Endothelial cell of umbilical vein (primary cell): ENCODE data around the gene BACE1-AS. TPM values are rescaled to one million over a fixed set of nuclear protein-coding genes. Genes with fewer than 3 reads are reported as not detected.

Experiments used
- BruUV-seq: library from RNA; stranded (reverse); fragments of 400-500 nt; replicated peaks from 2 replicates; lab custom pipeline; 2021; lab: Mats Ljungman, UMichigan
- CTCF ChIA-PET: fragments of 300-600, 350-600 bp; sonication (Branson Sonifier 250); formaldehyde crosslinking; loops from one replicate; lab custom pipeline; 2021; ENCODE audit warnings: antibody characterized with exemption, inconsistent platforms; lab: Charles Lee
- POLR2A ChIA-PET: fragments of 300-600, 350-600 bp; sonication (Branson Sonifier 250); formaldehyde crosslinking; loops from one replicate; lab custom pipeline; 2021; ENCODE audit warnings: antibody characterized with exemption, inconsistent platforms; lab: Charles Lee
- DNase-seq: peaks from one replicate; pipeline ENCODE4 v3.0.0-alpha.2; 2011; ENCODE audit warnings: low read depth, low spot score
- FAIRE-seq: peaks from 2 replicates; lab custom pipeline; 2011; peaks lifted over from hg19 to GRCh38; lab: Jason Lieb, UNC
- H2AFZ ChIP-seq: 2 replicates; pipeline ENCODE4 v1.6.0; 2012; ENCODE audit warnings: low read depth, low read length, control low read depth, inconsistent platforms
- H3K27ac ChIP-seq: 2 replicates; pipeline ENCODE4 v1.5.1; 2011; ENCODE audit warnings: low read depth, mild to moderate bottlenecking, control low read depth, low read length, moderate library complexity; ENCODE audit not compliant: insufficient read depth
- H3K27me3 ChIP-seq, 2 experiments: 2 replicates each; pipeline versions ENCODE4 v1.6.0 to v1.6.1; 2011; ENCODE audit warnings: low read length in 2 of 2, mixed read lengths in 1 of 2; ENCODE audit not compliant: control insufficient read depth in 2 of 2, insufficient read depth in 2 of 2
- H3K36me3 ChIP-seq, 2 experiments: 2 replicates in 1 of 2; 3 replicates in 1 of 2; pipeline ENCODE4 v1.5.1; 2011; ENCODE audit warnings: low read length in 2 of 2, mild to moderate bottlenecking in 1 of 2, moderate library complexity in 1 of 2; ENCODE audit not compliant: control insufficient read depth in 2 of 2, insufficient read depth in 2 of 2; ENCODE audit errors: extremely low read depth in 1 of 2
- H3K4me1 ChIP-seq: 3 replicates; pipeline ENCODE4 v1.5.1; 2011; ENCODE audit warnings: mild to moderate bottlenecking, low read length; ENCODE audit not compliant: control insufficient read depth, insufficient read depth; ENCODE audit errors: extremely low read depth
- H3K4me2 ChIP-seq: 2 replicates; pipeline ENCODE4 v1.6.1; 2011; ENCODE audit warnings: low read length, control low read depth, mixed read lengths; ENCODE audit not compliant: insufficient read depth
- H3K4me3 ChIP-seq, 3 experiments: fragments of 200-600 bp in 1 of 3; sonication (generic), shearing (Covaris generic) in 1 of 3; replicated peaks in 1 of 3; 2 replicates each; pipeline ENCODE4 v1.5.1; 2011 to 2016; ENCODE audit warnings: control low read depth in 3 of 3, low read length in 3 of 3, mild to moderate bottlenecking in 2 of 3, inconsistent platforms in 1 of 3, low read depth in 1 of 3, moderate library complexity in 1 of 3; ENCODE audit not compliant: insufficient read depth in 1 of 3
- H3K79me2 ChIP-seq: 2 replicates; pipeline ENCODE4 v1.6.0; 2012; ENCODE audit warnings: low read length, inconsistent platforms; ENCODE audit not compliant: control insufficient read depth, insufficient read depth
- H3K9ac ChIP-seq: replicated peaks from 2 replicates; pipeline ENCODE3; 2011; ENCODE audit warnings: low read length, control low read depth; ENCODE audit not compliant: insufficient read depth; ENCODE audit errors: extremely low read depth
- H3K9me1 ChIP-seq: replicated peaks from 3 replicates; pipeline ENCODE4 v1.6.0; 2011; ENCODE audit warnings: mild to moderate bottlenecking, low read length; ENCODE audit not compliant: control insufficient read depth, insufficient read depth; ENCODE audit errors: extremely low read depth
- H3K9me3 ChIP-seq: replicated peaks from 2 replicates; pipeline ENCODE4 v1.5.1; 2012; ENCODE audit warnings: low read length, inconsistent platforms; ENCODE audit not compliant: control insufficient read depth, insufficient read depth
- H4K20me1 ChIP-seq: replicated peaks from 2 replicates; pipeline ENCODE3; 2011; ENCODE audit warnings: mild to moderate bottlenecking, low read length; ENCODE audit not compliant: control insufficient read depth, insufficient read depth; ENCODE audit errors: extremely low read depth
- CTCF ChIP-seq, 2 donors: IDR thresholded peaks; 1 replicate in 1 of 2; 2 replicates in 1 of 2; pipeline ENCODE4 v1.5.1; 2011; ENCODE audit warnings: low read length in 2 of 2, mild to moderate bottlenecking in 2 of 2, moderate library complexity in 2 of 2, control low read depth in 1 of 2, inconsistent platforms in 1 of 2, low read depth in 1 of 2; ENCODE audit not compliant: insufficient read depth in 1 of 2; ENCODE audit errors: extremely low read depth in 1 of 2
- EZH2 ChIP-seq: IDR thresholded peaks from 2 replicates; pipeline ENCODE4 v1.6.1; 2012; ENCODE audit warnings: borderline replicate concordance, low read depth, mild to moderate bottlenecking, moderate library complexity, low read length, inconsistent platforms; ENCODE audit not compliant: severe bottlenecking
- FOS ChIP-seq: IDR thresholded peaks from 2 replicates; pipeline ENCODE4 v1.6.1; 2011; ENCODE audit warnings: mild to moderate bottlenecking, low read length, moderate library complexity, borderline replicate concordance; ENCODE audit not compliant: insufficient read depth
- GATA2 ChIP-seq: IDR thresholded peaks from 2 replicates; pipeline ENCODE4 v1.7.0; 2011; ENCODE audit warnings: low read depth, mild to moderate bottlenecking, moderate library complexity, mixed read lengths, low read length; ENCODE audit not compliant: insufficient read length, insufficient read depth
- JUN ChIP-seq: IDR thresholded peaks from 2 replicates; pipeline ENCODE4 v1.6.1; 2011; ENCODE audit warnings: borderline replicate concordance, low read depth; ENCODE audit not compliant: insufficient read length, insufficient read depth
- MAX ChIP-seq: IDR thresholded peaks from 2 replicates; pipeline ENCODE4 v1.6.1; 2011; ENCODE audit not compliant: insufficient read depth, insufficient read length
- MYC ChIP-seq: IDR thresholded peaks from one replicate; pipeline ENCODE4 v1.6.1; 2011; ENCODE audit warnings: mild to moderate bottlenecking, low read depth, low read length
- POLR2A ChIP-seq: IDR thresholded peaks from 2 replicates; pipeline ENCODE4 v1.6.1; 2012; ENCODE audit warnings: low read depth, mild to moderate bottlenecking, control low read depth, low read length
- POLR2AphosphoS5 ChIP-seq: IDR thresholded peaks from 2 replicates; pipeline ENCODE4 v1.6.1; 2012; ENCODE audit warnings: low read depth, mild to moderate bottlenecking, control low read depth, low read length, moderate library complexity; ENCODE audit not compliant: insufficient read depth
- dilution Hi-C: fragments of 300-500 bp; cut with MboI; formaldehyde crosslinking; loops from one replicate; pipeline ENCODE4 v1.15.0; 2019; ENCODE audit warnings: low sequenced_read_pairs; ENCODE audit not compliant: extremely low pct_ligation_motif_present
- intact Hi-C: fragments of 100-400 bp; cut with micrococcal nuclease; formaldehyde crosslinking; loops from one replicate; pipeline ENCODE4 v1.10.0; 2022
- polyA plus RNA-seq, 4 experiments: library from polyadenylated mRNA; depleted of rRNA in 3 of 4; stranded (reverse) in 3 of 4; unstranded in 1 of 4; fragments of >200 nt; gene quantifications; 2 replicates each; pipeline versions ENCODE4 v1.2.1 to v1.2.3, GENCODE V29; 2011 to 2012; ENCODE audit warnings: missing spikeins in 1 of 4
- total RNA-seq: library from RNA; stranded (reverse); gene quantifications from 2 replicates; pipeline ENCODE4 v1.2.3, GENCODE V29; 2021

Gene BACE1-AS
- total and polyA plus RNA-seq, 2 donors (not counting 3 experiments of a cell fraction or from before 2014, with no cell fraction given): 7.6 to 8.1 TPM

- intact Hi-C loops: no loop called here
- BruUV-seq: no TSS peak
Observed at GRCh38 chr11:117298195-117298594, 7.0 kb downstream of the BACE1-AS start.

More at GRCh38 chr11:117298195-117298594, 7.0 kb downstream of the BACE1-AS start:
- Histone ChIP-seq H3K4me1 (no peaks in the 10 kb centered on the region), H4K20me1 (no peaks in the 10 kb centered on the region), H3K9me1 (no peaks in the 10 kb centered on the region), H3K27ac (no peak overlapping the region), H3K4me3 (no peak overlapping the region), H3K4me2 (no peak overlapping the region), H3K36me3 (peaks cover 0 to 5% of the 10 kb centered on the region in 2 experiments), H3K9ac (no peak overlapping the region), H3K9me3 (no peaks in the 10 kb centered on the region), H2AFZ (no peak overlapping the region), H3K27me3 (no peaks in the 10 kb centered on the region), H3K79me2 (no peaks in the 10 kb centered on the region)
- dilution Hi-C loops: no loop called here
- ChIA-PET POLR2A (no interaction called here), CTCF (no interaction called here)
- no peak for TF ChIP-seq POLR2A
- TF ChIP-seq MAX: no peak
- TF ChIP-seq EZH2: no peak
- no peak for TF ChIP-seq MYC
- TF ChIP-seq FOS: no peak
- TF ChIP-seq JUN: no peak
- TF ChIP-seq CTCF (IDR thresholded peaks at IDR 0.05; ENCODE audit: extremely low read depth in 1 of 2, insufficient read depth in 1 of 2, low read depth in 1 of 2, low read length in 2 of 2): no peak
- no peak for TF ChIP-seq GATA2
- no peak for TF ChIP-seq POLR2AphosphoS5
- DNase-seq (no peak), FAIRE-seq (no peak)
